Gastroesophageal sphincter (tissue), 4 donors: ENCODE results near the gene CCDC169. TPM values are rescaled to one million over a fixed set of nuclear protein-coding genes. Genes with fewer than 3 reads are reported as not detected.

Experiments used
- ATAC-seq: fragments of 150-250 bp; one replicate; pipeline ENCODE4 v1.9.1; 2016; ENCODE audit warnings: mild to moderate bottlenecking, moderate library complexity
- H3K27ac ChIP-seq, 4 donors: fragments of 200-600 bp; sonication (generic) in 3 of 4; 1 replicate in 3 of 4; 2 replicates in 1 of 4; pipeline ENCODE4 v1.5.1; 2016 to 2019
- H3K27me3 ChIP-seq: fragments of 200-600 bp; sonication (generic); one replicate; pipeline ENCODE4 v1.5.1; 2019
- H3K36me3 ChIP-seq, 2 donors: fragments of 200-600 bp; sonication (generic); one replicate each; pipeline ENCODE4 v1.5.1; 2019; ENCODE audit warnings: control low read depth in 1 of 2
- H3K4me1 ChIP-seq, 3 donors: fragments of 200-600 bp; sonication (generic); 1 replicate in 2 of 3; 2 replicates in 1 of 3; pipeline ENCODE4 v1.5.1; 2016 to 2019; ENCODE audit warnings: control low read depth in 2 of 3
- H3K4me3 ChIP-seq, 2 donors: fragments of 200-600 bp; sonication (generic); one replicate each; pipeline ENCODE4 v1.5.1; 2019; ENCODE audit warnings: mild to moderate bottlenecking in 1 of 2, moderate library complexity in 1 of 2
- H3K9me3 ChIP-seq, 3 donors: fragments of 200-600 bp; sonication (generic); one replicate each; pipeline ENCODE4 v1.5.1; 2017 to 2019; ENCODE audit warnings: control low read depth in 2 of 3
- CTCF ChIP-seq, 4 experiments: fragments of 200-600 bp in 2 of 4; fragments of 450-650 bp in 2 of 4; sonication (generic) in 1 of 4; IDR thresholded peaks; one replicate each; pipeline ENCODE4 v1.5.1; 2017 to 2019; ENCODE audit warnings: antibody characterized with exemption in 4 of 4, mild to moderate bottlenecking in 2 of 4, moderate library complexity in 2 of 4
- EP300 ChIP-seq: sonication (generic); formaldehyde crosslinking; IDR thresholded peaks from one replicate; pipeline ENCODE4 v1.6.1; 2017; ENCODE audit warnings: antibody characterized with exemption, mild to moderate bottlenecking
- POLR2A ChIP-seq, 2 donors: fragments of 450-650 bp; IDR thresholded peaks; one replicate each; pipeline ENCODE4 v1.6.1; 2017; ENCODE audit warnings: antibody characterized with exemption in 2 of 2, mild to moderate bottlenecking in 2 of 2, moderate library complexity in 1 of 2
- POLR2AphosphoS5 ChIP-seq: sonication (generic); formaldehyde crosslinking; IDR thresholded peaks from one replicate; pipeline ENCODE4 v1.6.1; 2017; ENCODE audit warnings: antibody characterized with exemption
- WGBS, 2 donors: methylation state at CpG; one replicate each; pipeline ENCODE4 v1.1.5; 2018; ENCODE audit warnings: low coverage in 1 of 2; 5-methylcytosine and 5-hydroxymethylcytosine counted together
- total RNA-seq, 4 donors: library from RNA; depleted of rRNA; stranded (reverse); fragments of >200 nt; gene quantifications; one replicate each; pipeline ENCODE4 v1.1.0, GENCODE V29; 2016

CCDC169 gene
- total RNA-seq, 4 donors from 2014 or later = 0.46 to 5.6 (median 0.94) TPM; not detected in 1

GRCh38 chr13:36207672-36208071 lies 89.9 kb downstream of the CCDC169 start:
- Histone ChIP-seq H3K36me3 (no peaks in the 10 kb centered on the region), H3K9me3 (no peaks in the 10 kb centered on the region), H3K4me3 (no peak overlapping the region), H3K4me1 (no peaks in the 10 kb centered on the region), H3K27ac (no peak overlapping the region), H3K27me3 (no peaks in the 10 kb centered on the region)
- no peak for TF ChIP-seq CTCF (IDR thresholded peaks at IDR 0.05)
- no peak for TF ChIP-seq EP300
- no peak for TF ChIP-seq POLR2AphosphoS5
- TF ChIP-seq POLR2A (IDR thresholded peaks at IDR 0.05) = no peak
- 74 to 88% methylated on average over 4 to 5 of the region's 5 CpGs for WGBS, 2 donors
- no peak for ATAC-seq

GRCh38 chr13:36193151-36193855 lies 104.3 kb downstream of the CCDC169 start:
- 69% methylated on average over 1 of the region's 1 CpG; no CpG with 5 or more reads in 1 of the 2 donors for WGBS, 2 donors
- Histone ChIP-seq H3K9me3 (no peaks in the 10 kb centered on the region), H3K4me3 (no peak overlapping the region), H3K27ac (no peak overlapping the region), H3K27me3 (no peaks in the 10 kb centered on the region), H3K4me1 (no peaks in the 10 kb centered on the region), H3K36me3 (no peaks in the 10 kb centered on the region)
- TF ChIP-seq CTCF (IDR thresholded peaks at IDR 0.05) = no peak
- TF ChIP-seq EP300 = no peak
- TF ChIP-seq POLR2AphosphoS5 = no peak
- TF ChIP-seq POLR2A (IDR thresholded peaks at IDR 0.05) = no peak
- ATAC-seq = no peak

- no peak for ATAC-seq
- Histone ChIP-seq H3K36me3 (no peaks in the 10 kb centered on the region), H3K4me1 (no peaks in the 10 kb centered on the region), H3K4me3 (no peak overlapping the region), H3K27ac (no peak overlapping the region), H3K9me3 (no peaks in the 10 kb centered on the region), H3K27me3 (no peaks in the 10 kb centered on the region)
- WGBS, 2 donors = 63 to 82% methylated on average over 5 of the region's 6 CpGs
- TF ChIP-seq EP300 = no peak
- no peak for TF ChIP-seq CTCF (IDR thresholded peaks at IDR 0.05)
- TF ChIP-seq POLR2A (IDR thresholded peaks at IDR 0.05) = no peak
- TF ChIP-seq POLR2AphosphoS5 = no peak
Observed at GRCh38 chr13:36192166-36192565, 105.4 kb downstream of the CCDC169 start.

DNA sequence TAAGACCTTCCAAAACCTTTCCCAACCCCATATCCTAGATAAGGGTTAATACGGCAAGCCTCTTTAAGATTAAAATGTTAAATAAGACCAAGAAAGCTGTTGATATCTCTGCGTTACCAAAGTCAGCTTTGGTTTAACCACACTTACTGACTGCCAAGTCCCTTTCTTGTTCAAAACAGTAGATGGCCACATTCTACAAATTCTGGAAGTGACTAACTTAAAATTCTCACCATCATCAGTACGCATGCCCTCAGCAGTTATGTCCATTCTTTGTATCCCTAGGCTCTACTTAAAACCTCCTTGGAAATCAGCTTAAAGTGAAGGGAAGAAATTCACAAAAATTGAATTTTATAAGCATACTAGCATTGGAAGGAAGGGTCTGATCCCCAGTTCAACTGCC lies 106.8 kb downstream of the CCDC169 start:
- 88 to 93% methylated on average over 3 of the region's 3 CpGs for WGBS, 2 donors
- Histone ChIP-seq H3K36me3 (no peaks in the 10 kb centered on the region), H3K4me1 (no peaks in the 10 kb centered on the region), H3K27ac (no peak overlapping the region), H3K27me3 (no peaks in the 10 kb centered on the region), H3K4me3 (no peak overlapping the region), H3K9me3 (no peaks in the 10 kb centered on the region)
- ATAC-seq = no peak
- TF ChIP-seq POLR2AphosphoS5 (no peak), CTCF (IDR thresholded peaks at IDR 0.05) (no peak), POLR2A (IDR thresholded peaks at IDR 0.05) (no peak), EP300 (no peak)

- 80 to 100% methylated on average over 1 of the region's 1 CpG for WGBS, 2 donors
- no peak for ATAC-seq
- Histone ChIP-seq H3K4me1 (no peaks in the 10 kb centered on the region), H3K36me3 (no peaks in the 10 kb centered on the region), H3K4me3 (no peak overlapping the region), H3K9me3 (no peaks in the 10 kb centered on the region), H3K27ac (no peak overlapping the region), H3K27me3 (no peaks in the 10 kb centered on the region)
- no peak for TF ChIP-seq CTCF (IDR thresholded peaks at IDR 0.05)
- TF ChIP-seq EP300 = no peak
- no peak for TF ChIP-seq POLR2AphosphoS5
- TF ChIP-seq POLR2A (IDR thresholded peaks at IDR 0.05) = no peak
Observed at GRCh38 chr13:36188441-36188840, 109.2 kb downstream of the CCDC169 start.
